GM23338 (cell line): Measurements from ENCODE around the gene PNPLA1. TPM values are rescaled to one million over a fixed set of nuclear protein-coding genes. Genes with fewer than 3 reads are reported as not detected.
A peak's percentile ranks its signal among the peaks of the same experiment; 100 is the strongest.

ENCODE experiments used
- ATAC-seq: fragments of 200-7000 bp; cut with Tn5 transposase; 3 replicates; pipeline ENCODE4 v1.9.1; 2020
- DNase-seq: peaks from one replicate; pipeline ENCODE4 v3.0.0-alpha.2; 2015; ENCODE audit warnings: low spot score
- H2AFZ ChIP-seq: fragments of 200-600 bp; sonication (generic); 2 replicates; pipeline ENCODE4 v1.8.0; 2016; ENCODE audit warnings: antibody characterized with exemption, mild to moderate bottlenecking, moderate library complexity
- H3F3A ChIP-seq: fragments of 200-600 bp; sonication (generic); replicated peaks from 2 replicates; pipeline ENCODE4 v1.8.0; 2017; ENCODE audit warnings: antibody characterized with exemption, mixed run types, low read depth
- H3K27ac ChIP-seq: fragments of 200-600 bp; sonication (generic); 2 replicates; pipeline ENCODE4 v1.6.1; 2016; ENCODE audit warnings: low read depth
- H3K27me3 ChIP-seq: fragments of 200-600 bp; sonication (generic); 2 replicates; pipeline ENCODE4 v1.8.0; 2016; ENCODE audit warnings: mild to moderate bottlenecking, mixed run types, moderate library complexity; ENCODE audit not compliant: insufficient read depth
- H3K36me3 ChIP-seq: fragments of 200-600 bp; sonication (generic); 2 replicates; pipeline ENCODE4 v1.8.0; 2016; ENCODE audit warnings: mild to moderate bottlenecking; ENCODE audit not compliant: insufficient read depth
- H3K4me1 ChIP-seq: fragments of 200-600 bp; sonication (generic); 2 replicates; pipeline ENCODE4 v1.8.0; 2016; ENCODE audit warnings: mild to moderate bottlenecking, moderate library complexity; ENCODE audit not compliant: insufficient read depth
- H3K4me2 ChIP-seq: fragments of 200-600 bp; sonication (generic); 2 replicates; pipeline ENCODE4 v1.7.1; 2017; ENCODE audit warnings: mixed run types
- H3K4me3 ChIP-seq: fragments of 200-600 bp; sonication (generic); 2 replicates; pipeline ENCODE4 v1.6.1; 2016; ENCODE audit warnings: mixed run types
- H3K79me2 ChIP-seq: fragments of 200-600 bp; sonication (generic); replicated peaks from 2 replicates; pipeline ENCODE4 v1.8.0; 2017; ENCODE audit warnings: mild to moderate bottlenecking; ENCODE audit not compliant: insufficient read depth
- H3K9me2 ChIP-seq: fragments of 200-600 bp; sonication (generic); 2 replicates; pipeline ENCODE4 v1.8.0; 2017; ENCODE audit not compliant: insufficient read depth
- H4K20me1 ChIP-seq: fragments of 200-600 bp; sonication (generic); replicated peaks from 2 replicates; pipeline ENCODE4 v1.8.0; 2017; ENCODE audit warnings: mild to moderate bottlenecking; ENCODE audit not compliant: insufficient read depth
- H3K27ac Mint-ChIP-seq: 2 replicates; pipeline ENCODE4 v1.8.0; 2020; ENCODE audit warnings: inconsistent platforms, mild to moderate bottlenecking, moderate library complexity, mixed read lengths
- H3K27me3 Mint-ChIP-seq: 3 replicates; pipeline ENCODE4 v1.8.0; 2022; ENCODE audit warnings: low read depth, mild to moderate bottlenecking, moderate library complexity, mixed read lengths, inconsistent platforms; ENCODE audit not compliant: insufficient read depth, poor library complexity
- H3K36me3 Mint-ChIP-seq: 3 replicates; pipeline ENCODE4 v1.8.0; 2021; ENCODE audit warnings: low read depth, mild to moderate bottlenecking, inconsistent platforms, moderate library complexity, mixed read lengths
- H3K4me1 Mint-ChIP-seq: 3 replicates; pipeline ENCODE4 v1.8.0; 2020; ENCODE audit warnings: mild to moderate bottlenecking, inconsistent platforms, mixed read lengths
- H3K4me3 Mint-ChIP-seq: 3 replicates; pipeline ENCODE4 v1.8.0; 2021; ENCODE audit warnings: moderate library complexity, mild to moderate bottlenecking, inconsistent platforms, mixed read lengths
- H3K9me3 Mint-ChIP-seq: 3 replicates; pipeline ENCODE4 v1.8.0; 2020; ENCODE audit warnings: moderate library complexity, mild to moderate bottlenecking, inconsistent platforms, mixed read lengths
- EZH2 ChIP-seq: fragments of 200-600 bp; sonication (generic); IDR thresholded peaks from one replicate; pipeline ENCODE4 v1.8.0; 2017; ENCODE audit warnings: antibody characterized with exemption, mild to moderate bottlenecking, low read depth; ENCODE audit not compliant: unreplicated experiment
- EZH2phosphoT487 ChIP-seq: fragments of 200-600 bp; sonication (generic); IDR thresholded peaks from one replicate; pipeline ENCODE4 v1.8.1; 2018; ENCODE audit warnings: antibody characterized with exemption; ENCODE audit not compliant: unreplicated experiment
- STAT1 ChIP-seq: IDR thresholded peaks from one replicate; pipeline ENCODE4 v1.6.1; 2016; ENCODE audit warnings: antibody characterized with exemption; ENCODE audit not compliant: unreplicated experiment
- ZNF462 ChIP-seq: fragments of 250-450 bp; sonication (Bioruptor Pico); IDR thresholded peaks from 2 replicates; pipeline ENCODE4 v1.5.0; 2020; ENCODE audit warnings: mild to moderate bottlenecking, moderate library complexity
- polyA plus RNA-seq: library from polyadenylated mRNA; unstranded; fragments of >200 nt; fragmentation: Nextera tagmentation; extraction: Ambion mirVana; gene quantifications from 2 replicates; pipeline ENCODE4 v1.2.1, GENCODE V29; 2016
- total RNA-seq: library from RNA; depleted of rRNA; stranded (reverse); fragments of >200 nt; shearing (Covaris generic); gene quantifications from 2 replicates; pipeline ENCODE4 v1.2.3, GENCODE V29; 2014
- TF ChIP-seq, protein P1 (sequence below): IDR thresholded peaks from one replicate; pipeline ENCODE4 v1.6.1; 2018; ENCODE audit warnings: antibody characterized with exemption; ENCODE audit not compliant: unreplicated experiment
- TF ChIP-seq, protein P2 (sequence below), 2 experiments: fragments of 200-600 bp in 1 of 2; sonication (generic) in 1 of 2; conservative IDR thresholded peaks; 2 replicates each; pipeline versions ENCODE4 v1.5.1 to v1.6.1; 2016 to 2017; ENCODE audit warnings: antibody characterized with exemption in 2 of 2, low read depth in 2 of 2, mild to moderate bottlenecking in 2 of 2, moderate library complexity in 1 of 2

Gene PNPLA1
- total and polyA plus RNA-seq, 2 experiments from 2014 or later, result not detected

DNA sequence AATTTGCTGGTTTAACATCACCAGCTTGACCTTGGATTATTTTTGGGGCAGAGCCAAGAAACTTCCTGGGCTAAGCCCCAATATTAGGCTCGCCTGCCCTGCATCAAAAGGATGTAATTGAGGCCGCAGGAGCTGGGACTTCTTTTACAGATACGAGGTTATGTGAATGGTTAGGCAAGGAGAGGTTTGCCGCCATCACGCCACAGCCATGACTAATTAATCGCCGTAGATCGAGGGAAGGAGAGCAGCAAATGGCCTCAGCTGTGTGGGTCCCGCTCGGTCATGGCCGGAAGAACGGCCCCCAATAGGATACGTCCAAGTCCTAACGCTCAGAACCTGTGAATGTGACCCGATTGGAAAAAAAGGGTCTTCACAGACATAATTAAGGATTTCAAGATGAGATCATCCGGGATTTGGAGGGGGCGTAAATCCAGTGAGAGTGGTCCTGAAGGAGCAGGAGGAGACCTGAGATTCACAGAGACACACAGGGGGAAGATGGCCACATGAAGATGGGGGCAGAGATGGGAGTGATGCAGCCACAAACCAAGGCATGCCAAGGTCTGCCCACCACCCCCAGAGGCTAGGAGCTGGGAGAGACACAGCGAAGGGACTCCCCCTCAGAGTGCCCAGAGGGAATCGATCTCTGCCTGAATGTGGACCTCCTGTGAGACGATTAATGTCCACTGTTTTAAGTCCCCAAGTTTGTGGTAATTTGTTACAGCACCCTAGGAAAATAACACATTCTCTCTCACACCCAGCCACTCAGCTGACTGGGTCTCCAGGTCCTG lies 76.8 kb downstream of the PNPLA1 start (continued):
- no peak for TF ChIP-seq ZNF462 (CRISPR knock-in tag)

- no peaks in the 10 kb centered on the region for H3K36me3 ChIP-seq
- no peaks in the 10 kb centered on the region for H3K27me3 ChIP-seq
- H3K4me3 ChIP-seq, result no peak overlapping the region
- no peaks in the 10 kb centered on the region for H3K9me2 ChIP-seq
- no peaks in the 10 kb centered on the region for H4K20me1 ChIP-seq
- DNase-seq (no peak), ATAC-seq (no peak)
- H3K4me1 ChIP-seq, result no peaks in the 10 kb centered on the region; the same call in 1 of the 2 replicates
- H3K4me2 ChIP-seq, result no peak overlapping the region
- Mint-ChIP-seq H3K27ac (no peak overlapping the region), H3K4me3 (no peak overlapping the region), H3K9me3 (no peaks in the 10 kb centered on the region), H3K36me3 (no peaks in the 10 kb centered on the region), H3K27me3 (peaks cover 11% of the 10 kb centered on the region), H3K4me1 (peaks cover 4% of the 10 kb centered on the region; the same call in 2 of the 3 replicates)
- H2AFZ ChIP-seq, result peak overlapping the region; percentile 52; the same call in 1 of the 2 replicates
- H3F3A ChIP-seq, result no peaks in the 10 kb centered on the region
- H3K79me2 ChIP-seq, result no peaks in the 10 kb centered on the region
- no peak overlapping the region for H3K27ac ChIP-seq
- TF ChIP-seq, protein P1, sequence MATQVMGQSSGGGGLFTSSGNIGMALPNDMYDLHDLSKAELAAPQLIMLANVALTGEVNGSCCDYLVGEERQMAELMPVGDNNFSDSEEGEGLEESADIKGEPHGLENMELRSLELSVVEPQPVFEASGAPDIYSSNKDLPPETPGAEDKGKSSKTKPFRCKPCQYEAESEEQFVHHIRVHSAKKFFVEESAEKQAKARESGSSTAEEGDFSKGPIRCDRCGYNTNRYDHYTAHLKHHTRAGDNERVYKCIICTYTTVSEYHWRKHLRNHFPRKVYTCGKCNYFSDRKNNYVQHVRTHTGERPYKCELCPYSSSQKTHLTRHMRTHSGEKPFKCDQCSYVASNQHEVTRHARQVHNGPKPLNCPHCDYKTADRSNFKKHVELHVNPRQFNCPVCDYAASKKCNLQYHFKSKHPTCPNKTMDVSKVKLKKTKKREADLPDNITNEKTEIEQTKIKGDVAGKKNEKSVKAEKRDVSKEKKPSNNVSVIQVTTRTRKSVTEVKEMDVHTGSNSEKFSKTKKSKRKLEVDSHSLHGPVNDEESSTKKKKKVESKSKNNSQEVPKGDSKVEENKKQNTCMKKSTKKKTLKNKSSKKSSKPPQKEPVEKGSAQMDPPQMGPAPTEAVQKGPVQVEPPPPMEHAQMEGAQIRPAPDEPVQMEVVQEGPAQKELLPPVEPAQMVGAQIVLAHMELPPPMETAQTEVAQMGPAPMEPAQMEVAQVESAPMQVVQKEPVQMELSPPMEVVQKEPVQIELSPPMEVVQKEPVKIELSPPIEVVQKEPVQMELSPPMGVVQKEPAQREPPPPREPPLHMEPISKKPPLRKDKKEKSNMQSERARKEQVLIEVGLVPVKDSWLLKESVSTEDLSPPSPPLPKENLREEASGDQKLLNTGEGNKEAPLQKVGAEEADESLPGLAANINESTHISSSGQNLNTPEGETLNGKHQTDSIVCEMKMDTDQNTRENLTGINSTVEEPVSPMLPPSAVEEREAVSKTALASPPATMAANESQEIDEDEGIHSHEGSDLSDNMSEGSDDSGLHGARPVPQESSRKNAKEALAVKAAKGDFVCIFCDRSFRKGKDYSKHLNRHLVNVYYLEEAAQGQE, result no peak
- TF ChIP-seq STAT1 (no peak), EZH2 (no peak), EZH2phosphoT487 (no peak)
- TF ChIP-seq, protein P2, sequence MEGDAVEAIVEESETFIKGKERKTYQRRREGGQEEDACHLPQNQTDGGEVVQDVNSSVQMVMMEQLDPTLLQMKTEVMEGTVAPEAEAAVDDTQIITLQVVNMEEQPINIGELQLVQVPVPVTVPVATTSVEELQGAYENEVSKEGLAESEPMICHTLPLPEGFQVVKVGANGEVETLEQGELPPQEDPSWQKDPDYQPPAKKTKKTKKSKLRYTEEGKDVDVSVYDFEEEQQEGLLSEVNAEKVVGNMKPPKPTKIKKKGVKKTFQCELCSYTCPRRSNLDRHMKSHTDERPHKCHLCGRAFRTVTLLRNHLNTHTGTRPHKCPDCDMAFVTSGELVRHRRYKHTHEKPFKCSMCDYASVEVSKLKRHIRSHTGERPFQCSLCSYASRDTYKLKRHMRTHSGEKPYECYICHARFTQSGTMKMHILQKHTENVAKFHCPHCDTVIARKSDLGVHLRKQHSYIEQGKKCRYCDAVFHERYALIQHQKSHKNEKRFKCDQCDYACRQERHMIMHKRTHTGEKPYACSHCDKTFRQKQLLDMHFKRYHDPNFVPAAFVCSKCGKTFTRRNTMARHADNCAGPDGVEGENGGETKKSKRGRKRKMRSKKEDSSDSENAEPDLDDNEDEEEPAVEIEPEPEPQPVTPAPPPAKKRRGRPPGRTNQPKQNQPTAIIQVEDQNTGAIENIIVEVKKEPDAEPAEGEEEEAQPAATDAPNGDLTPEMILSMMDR (conservative IDR thresholded peaks at IDR 0.05; ENCODE audit: low read depth in 2 of 2), result no peak
These were observed 77.8 kb downstream of the PNPLA1 start for GRCh38 chr6:36347621-36348020.
